Suppressor macrophage (primary cell): ENCODE measurements around the gene ALDH2.
"Not testable (repeated sequence)": the region's sequence is repeated elsewhere in the genome, so short reads cannot be mapped to it uniquely, and the experiment has no call there.

Experiments
- DNase-seq, 4 experiments: peaks; one replicate each; pipeline ENCODE4 v3.0.0-alpha.2; 2020 to 2022

The ALDH2 gene

GRCh38 chr12:111791507-111791906 lies 24.8 kb downstream of the ALDH2 start:
- no peak for DNase-seq

GRCh38 chr12:111792155-111792855 lies 25.6 kb downstream of the ALDH2 start:
- DNase-seq, result no peak

GRCh38 chr12:111792856-111793235 lies 26.1 kb downstream of the ALDH2 start:
- DNase-seq, result no peak

- DNase-seq, result no peak
These were observed 31.4 kb downstream of the ALDH2 start for GRCh38 chr12:111798182-111798581.

- no peak for DNase-seq
These were observed 33.0 kb downstream of the ALDH2 start for GRCh38 chr12:111799758-111800157.

GRCh38 chr12:111803038-111803626 lies 36.4 kb downstream of the ALDH2 start:
- DNase-seq, result no peak

GRCh38 chr12:111803851-111804250 lies 37.1 kb downstream of the ALDH2 start:
- no peak for DNase-seq

- no peak for DNase-seq
These were observed 39.6 kb downstream of the ALDH2 start for GRCh38 chr12:111806304-111806703.

- no peak for DNase-seq
These were observed 40.5 kb downstream of the ALDH2 start for GRCh38 chr12:111807232-111807631.

- DNase-seq, result peak; percentile 85 to 94 (median 88)
These were observed 46.4 kb downstream of the ALDH2 start for GRCh38 chr12:111812881-111813741.

- DNase-seq, result no peak
These were observed 49.4 kb downstream of the ALDH2 start for GRCh38 chr12:111816065-111816615.

- not testable (repeated sequence) for DNase-seq
These were observed 50.2 kb downstream of the ALDH2 start for GRCh38 chr12:111816898-111817297.

GRCh38 chr12:111818340-111818739 lies 51.6 kb downstream of the ALDH2 start:
- DNase-seq, result no peak

GRCh38 chr12:111819191-111820158 lies 52.7 kb downstream of the ALDH2 start:
- DNase-seq, result no peak

- DNase-seq, result not testable (repeated sequence)
These were observed 54.1 kb downstream of the ALDH2 start for GRCh38 chr12:111820828-111821227.

GRCh38 chr12:111822886-111823285 lies 56.2 kb downstream of the ALDH2 start:
- peak in 3 of 4 experiments; percentile 16 to 71 (median 65) for DNase-seq

GRCh38 chr12:111823891-111824290 lies 57.2 kb downstream of the ALDH2 start:
- DNase-seq, result no peak

- peak; percentile 24 to 44 (median 36) for DNase-seq
These were observed 57.6 kb downstream of the ALDH2 start for GRCh38 chr12:111824312-111824711.

GRCh38 chr12:111825509-111825908 lies 58.8 kb downstream of the ALDH2 start:
- no peak for DNase-seq

- no peak for DNase-seq
These were observed 59.6 kb downstream of the ALDH2 start for GRCh38 chr12:111826316-111826715.

- DNase-seq, result peak in 3 of 4 experiments; percentile 46 to 65 (median 56)
These were observed 60.3 kb downstream of the ALDH2 start for GRCh38 chr12:111826992-111827391.

- DNase-seq, result no peak
These were observed 61.2 kb downstream of the ALDH2 start for GRCh38 chr12:111827907-111828306.
